ENCODE data around the gene TRIM31.

DNA sequence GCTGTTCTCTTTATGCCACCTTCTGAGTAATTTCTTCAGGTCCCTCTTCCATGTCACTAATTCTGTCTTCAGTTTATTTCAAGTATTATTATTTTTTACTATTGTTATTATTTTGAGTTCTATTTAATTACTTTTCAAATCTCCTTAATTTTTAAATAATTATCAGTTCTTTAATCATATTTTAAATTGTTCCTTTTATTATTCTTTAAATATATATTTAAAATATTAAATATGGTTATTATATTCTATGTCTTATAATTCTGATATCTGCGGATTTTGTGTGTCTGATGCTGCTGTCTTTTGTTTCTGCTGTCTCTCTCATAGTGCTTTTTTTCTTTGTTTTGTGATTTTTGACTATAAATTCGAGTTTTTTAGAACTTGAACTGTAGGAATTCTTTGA, 49.6 kb downstream of the TRIM31 start:
- TF ChIP-seq, protein P1, sequence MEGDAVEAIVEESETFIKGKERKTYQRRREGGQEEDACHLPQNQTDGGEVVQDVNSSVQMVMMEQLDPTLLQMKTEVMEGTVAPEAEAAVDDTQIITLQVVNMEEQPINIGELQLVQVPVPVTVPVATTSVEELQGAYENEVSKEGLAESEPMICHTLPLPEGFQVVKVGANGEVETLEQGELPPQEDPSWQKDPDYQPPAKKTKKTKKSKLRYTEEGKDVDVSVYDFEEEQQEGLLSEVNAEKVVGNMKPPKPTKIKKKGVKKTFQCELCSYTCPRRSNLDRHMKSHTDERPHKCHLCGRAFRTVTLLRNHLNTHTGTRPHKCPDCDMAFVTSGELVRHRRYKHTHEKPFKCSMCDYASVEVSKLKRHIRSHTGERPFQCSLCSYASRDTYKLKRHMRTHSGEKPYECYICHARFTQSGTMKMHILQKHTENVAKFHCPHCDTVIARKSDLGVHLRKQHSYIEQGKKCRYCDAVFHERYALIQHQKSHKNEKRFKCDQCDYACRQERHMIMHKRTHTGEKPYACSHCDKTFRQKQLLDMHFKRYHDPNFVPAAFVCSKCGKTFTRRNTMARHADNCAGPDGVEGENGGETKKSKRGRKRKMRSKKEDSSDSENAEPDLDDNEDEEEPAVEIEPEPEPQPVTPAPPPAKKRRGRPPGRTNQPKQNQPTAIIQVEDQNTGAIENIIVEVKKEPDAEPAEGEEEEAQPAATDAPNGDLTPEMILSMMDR (IDR thresholded peaks at IDR 0.05; ENCODE audit: insufficient read depth, low read depth, low read length), result no peak
- no peak for TF ChIP-seq EZH2 (IDR thresholded peaks at IDR 0.05; ENCODE audit: insufficient read depth, low read length)

Data from astrocyte (in vitro differentiated cells and primary cell).